ENCODE data around the gene MED10. TPM values are rescaled to one million over a fixed set of nuclear protein-coding genes. Genes with fewer than 3 reads are reported as not detected.

The MED10 gene
- total RNA-seq, 1 donor from 2014 or later, result 38.4 TPM

DNA sequence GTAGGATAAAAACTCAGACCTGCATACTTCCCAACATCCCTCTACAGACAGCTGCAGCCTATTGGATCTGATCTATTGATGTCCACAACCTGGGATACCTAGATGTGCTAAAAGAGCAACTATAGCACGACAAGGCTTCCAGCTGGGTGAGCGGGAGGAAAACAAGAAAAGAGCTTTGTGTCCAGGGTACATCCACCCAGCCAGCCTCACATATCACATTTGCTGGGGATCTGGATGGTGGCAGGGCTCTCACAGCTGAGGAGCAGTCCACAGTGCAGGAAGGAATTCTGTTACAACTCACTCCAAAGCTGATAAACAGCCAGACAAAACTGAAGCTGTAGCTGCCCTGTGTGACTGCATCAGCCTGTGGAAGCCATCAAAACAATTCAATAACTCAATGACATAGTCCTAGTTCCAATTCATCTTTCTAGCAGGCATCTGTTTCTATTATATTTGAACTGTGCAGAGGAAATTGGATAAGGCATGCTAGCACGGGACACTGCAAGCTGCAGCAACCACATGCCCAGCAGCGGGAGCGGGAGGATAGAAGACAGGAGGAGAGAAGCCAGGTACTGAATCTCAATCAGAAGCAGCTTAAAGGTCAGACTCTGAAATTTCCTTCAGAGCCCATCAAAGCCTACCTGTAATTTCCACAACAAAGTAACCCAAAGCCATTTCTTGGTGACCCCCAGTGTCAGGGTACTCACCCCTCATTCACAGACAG, 45.0 kb downstream of the MED10 start:
- Mint-ChIP-seq H3K27me3 (ENCODE audit: low read depth) (peaks cover 21% of the 10 kb centered on the region), H3K27ac (no peak overlapping the region)

DNA sequence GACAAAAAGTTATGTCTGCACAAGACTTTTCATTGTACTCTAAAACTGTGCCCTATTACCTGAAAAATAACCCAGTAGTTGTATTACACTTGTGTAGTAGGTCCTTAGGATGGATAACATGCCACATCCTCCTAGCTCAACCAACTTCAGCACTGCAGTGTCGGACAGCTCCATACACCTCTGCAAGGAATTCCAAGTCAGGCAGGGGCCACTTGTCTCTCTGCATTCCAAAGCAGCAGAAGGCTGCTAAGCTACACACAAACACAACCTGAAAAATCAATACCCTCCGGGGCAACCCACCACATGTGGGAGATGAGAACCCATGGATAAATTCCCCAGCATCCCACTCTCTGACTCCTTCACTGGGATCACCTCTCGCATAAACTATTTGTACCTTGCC, 50.2 kb downstream of the MED10 start:
- Mint-ChIP-seq H3K36me3 (no peaks in the 10 kb centered on the region), H3K4me1 (no peaks in the 10 kb centered on the region), H3K27ac (no peak overlapping the region), H3K9me3 (peaks cover 16% of the 10 kb centered on the region), H3K27me3 (ENCODE audit: low read depth) (peaks cover 3% of the 10 kb centered on the region), H3K4me3 (no peak overlapping the region)
- TF ChIP-seq, protein P1, sequence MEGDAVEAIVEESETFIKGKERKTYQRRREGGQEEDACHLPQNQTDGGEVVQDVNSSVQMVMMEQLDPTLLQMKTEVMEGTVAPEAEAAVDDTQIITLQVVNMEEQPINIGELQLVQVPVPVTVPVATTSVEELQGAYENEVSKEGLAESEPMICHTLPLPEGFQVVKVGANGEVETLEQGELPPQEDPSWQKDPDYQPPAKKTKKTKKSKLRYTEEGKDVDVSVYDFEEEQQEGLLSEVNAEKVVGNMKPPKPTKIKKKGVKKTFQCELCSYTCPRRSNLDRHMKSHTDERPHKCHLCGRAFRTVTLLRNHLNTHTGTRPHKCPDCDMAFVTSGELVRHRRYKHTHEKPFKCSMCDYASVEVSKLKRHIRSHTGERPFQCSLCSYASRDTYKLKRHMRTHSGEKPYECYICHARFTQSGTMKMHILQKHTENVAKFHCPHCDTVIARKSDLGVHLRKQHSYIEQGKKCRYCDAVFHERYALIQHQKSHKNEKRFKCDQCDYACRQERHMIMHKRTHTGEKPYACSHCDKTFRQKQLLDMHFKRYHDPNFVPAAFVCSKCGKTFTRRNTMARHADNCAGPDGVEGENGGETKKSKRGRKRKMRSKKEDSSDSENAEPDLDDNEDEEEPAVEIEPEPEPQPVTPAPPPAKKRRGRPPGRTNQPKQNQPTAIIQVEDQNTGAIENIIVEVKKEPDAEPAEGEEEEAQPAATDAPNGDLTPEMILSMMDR (IDR thresholded peaks at IDR 0.05; ENCODE audit: unreplicated experiment), result no peak
- peak; percentile 49 to 78 for DNase-seq (ENCODE audit: low spot score in 2 of 2, unreplicated experiment in 2 of 2)

More for the DNA sequence above, 45.0 kb downstream of the MED10 start:
- H3K4me3 Mint-ChIP-seq, result no peak overlapping the region
- H3K36me3 Mint-ChIP-seq, result no peaks in the 10 kb centered on the region
- no peak for DNase-seq (ENCODE audit: low spot score in 2 of 2, unreplicated experiment in 2 of 2)
- H3K4me1 Mint-ChIP-seq, result no peaks in the 10 kb centered on the region
- TF ChIP-seq, protein P1 (IDR thresholded peaks at IDR 0.05; ENCODE audit: unreplicated experiment), result no peak
- H3K9me3 Mint-ChIP-seq, result peaks cover 16% of the 10 kb centered on the region

DNA sequence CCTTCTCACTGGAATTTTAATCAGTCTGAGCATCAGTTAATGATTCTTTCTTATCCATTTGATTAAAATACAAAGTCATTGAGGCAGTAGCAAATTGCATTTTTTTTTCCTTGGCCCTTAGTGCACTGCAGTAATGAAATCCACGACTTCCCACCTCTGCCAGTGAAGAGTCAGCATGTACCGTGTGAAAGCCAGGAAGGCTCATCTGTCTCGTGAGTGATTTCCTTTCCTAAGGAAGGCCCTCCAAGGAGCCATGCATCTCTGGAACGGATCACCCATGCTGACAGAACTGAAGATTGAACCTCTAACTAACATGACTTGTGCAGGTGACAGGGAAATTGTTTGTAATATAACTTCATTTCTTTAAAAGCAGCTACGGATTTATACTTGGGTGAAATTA, 51.6 kb downstream of the MED10 start:
- Mint-ChIP-seq H3K27ac (no peak overlapping the region), H3K4me3 (no peak overlapping the region)

DNA sequence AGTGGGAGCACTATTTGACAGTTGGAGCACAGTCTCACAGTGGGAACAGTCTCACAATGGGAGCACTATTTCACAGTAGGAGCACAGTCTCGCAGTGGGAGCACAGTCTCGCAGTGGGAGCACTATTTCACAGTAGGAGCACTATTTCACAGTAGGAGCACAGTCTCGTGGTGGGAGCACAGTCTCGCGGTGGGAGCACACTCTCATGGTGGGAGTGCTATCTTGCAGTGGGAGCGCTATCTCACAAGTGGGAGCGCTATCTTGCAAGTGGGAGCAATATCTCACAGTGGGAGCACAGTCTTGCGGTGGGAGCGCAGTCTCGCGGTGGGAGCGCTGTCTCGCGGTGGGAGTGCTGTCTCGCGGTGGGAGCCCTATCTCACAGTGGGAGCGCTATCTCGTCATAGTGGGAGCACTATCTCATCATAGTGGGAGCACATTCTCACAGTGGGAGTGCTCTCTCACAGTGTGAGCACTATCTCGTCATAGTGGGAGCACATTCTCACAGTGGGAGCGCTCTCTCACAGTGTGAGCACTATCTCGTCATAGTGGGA, 56.1 kb downstream of the MED10 start:
- H3K4me3 Mint-ChIP-seq, result no peak overlapping the region
- no peak overlapping the region for H3K27ac Mint-ChIP-seq
- TF ChIP-seq, protein P1 (IDR thresholded peaks at IDR 0.05; ENCODE audit: unreplicated experiment), result no peak
- no peak for DNase-seq (ENCODE audit: low spot score in 2 of 2, unreplicated experiment in 2 of 2)
- H3K27me3 Mint-ChIP-seq (ENCODE audit: low read depth), result peaks cover 17% of the 10 kb centered on the region
- H3K36me3 Mint-ChIP-seq, result no peaks in the 10 kb centered on the region
- no peaks in the 10 kb centered on the region for H3K4me1 Mint-ChIP-seq
- H3K9me3 Mint-ChIP-seq, result peaks cover 6% of the 10 kb centered on the region

More for the DNA sequence above, 51.6 kb downstream of the MED10 start:
- Mint-ChIP-seq H3K4me1 (no peaks in the 10 kb centered on the region), H3K36me3 (no peaks in the 10 kb centered on the region), H3K9me3 (peaks cover 16% of the 10 kb centered on the region), H3K27me3 (ENCODE audit: low read depth) (peaks cover 4% of the 10 kb centered on the region)
- DNase-seq (ENCODE audit: low spot score in 2 of 2, unreplicated experiment in 2 of 2), result no peak
- TF ChIP-seq, protein P1 (IDR thresholded peaks at IDR 0.05; ENCODE audit: unreplicated experiment), result no peak

Other genes starting within 250 kb of the MED10 start
- 3.9 to 4.4 TPM (median 4.2 TPM) in 3 replicates for gene UBE2QL1, start 70.3 kb upstream of the MED10 start, total RNA-seq